Muscle of back (tissue), 11 donors: Measurements from ENCODE around the gene KCNJ12. TPM values are rescaled to one million over a fixed set of nuclear protein-coding genes. Genes with fewer than 3 reads are reported as not detected.

ENCODE experiments used
- DNase-seq, 3 donors: peaks; one replicate each; pipeline versions ENCODE4 v3.0.0 to v3.0.0-alpha.2; 2013
- polyA plus RNA-seq, 10 donors: library from polyadenylated mRNA; unstranded; fragments of 120-200 nt; gene quantifications; one replicate each; pipeline ENCODE4 v1.2.1, GENCODE V29; 2013; ENCODE audit not compliant: insufficient read length in 10 of 10

The KCNJ12 gene
- polyA plus RNA-seq, 10 donors, result 4.5 to 15.1 (median 9.9) TPM

- DNase-seq, result no peak
Measured at GRCh38 chr17:21363776-21364642, 12.1 kb upstream of the KCNJ12 start.

- no peak for DNase-seq
Measured at GRCh38 chr17:21365016-21365415, 11.1 kb upstream of the KCNJ12 start.

GRCh38 chr17:21368545-21369246 is 7.5 kb upstream of the KCNJ12 start:
- no peak for DNase-seq

GRCh38 chr17:21369395-21369794 is 6.8 kb upstream of the KCNJ12 start:
- DNase-seq, result no peak

- DNase-seq, result peak; percentile 23 to 38 (median 28)
Measured at GRCh38 chr17:21370430-21370829, 5.7 kb upstream of the KCNJ12 start.

- DNase-seq, result no peak
Measured at GRCh38 chr17:21371511-21372081, 4.6 kb upstream of the KCNJ12 start.

- DNase-seq, result no peak
Measured at GRCh38 chr17:21372256-21372954, 3.8 kb upstream of the KCNJ12 start.

- no peak for DNase-seq
Measured at GRCh38 chr17:21373036-21373435, 3.1 kb upstream of the KCNJ12 start.

GRCh38 chr17:21373696-21374440 is 2.3 kb upstream of the KCNJ12 start:
- no peak for DNase-seq

- DNase-seq, result no peak
Measured at GRCh38 chr17:21374441-21375161, 1.6 kb upstream of the KCNJ12 start.

- DNase-seq, result no peak
Measured at GRCh38 chr17:21375162-21375560, 996 bp upstream of the KCNJ12 start.

GRCh38 chr17:21375757-21376080 is 438 bp upstream of the KCNJ12 start:
- no peak for DNase-seq

- DNase-seq, result peak in 2 of 3 donors; percentile 47 to 71
Measured at GRCh38 chr17:21376759-21377690, 868 bp downstream of the KCNJ12 start.

GRCh38 chr17:21377705-21378396 is 1.7 kb downstream of the KCNJ12 start:
- no peak for DNase-seq

- DNase-seq, result no peak
Measured at GRCh38 chr17:21378553-21378952, 2.4 kb downstream of the KCNJ12 start.

GRCh38 chr17:21379080-21379711 is 3.0 kb downstream of the KCNJ12 start:
- peak in 2 of 3 donors; percentile 59 to 62 for DNase-seq

- no peak for DNase-seq
Measured at GRCh38 chr17:21380659-21381058, 4.5 kb downstream of the KCNJ12 start.

GRCh38 chr17:21381076-21381706 is 5.0 kb downstream of the KCNJ12 start:
- DNase-seq, result no peak
